OCI-LY7 (cell line): Measurements from ENCODE around the gene ANKRD42. TPM values are rescaled to one million over a fixed set of nuclear protein-coding genes. Genes with fewer than 3 reads are reported as not detected.

Experiments
- BruUV-seq: library from RNA; stranded (reverse); fragments of 400-500 nt; replicated peaks from 2 replicates; lab custom pipeline; 2021; lab: Mats Ljungman, UMichigan
- CTCF ChIA-PET: fragments of 300-600 bp; sonication (Branson Sonifier 250); formaldehyde crosslinking; loops from one replicate; lab custom pipeline; 2022; ENCODE audit warnings: antibody characterized with exemption; ENCODE audit not compliant: unreplicated experiment; lab: Charles Lee
- POLR2A ChIA-PET: fragments of 300-600 bp; sonication (Branson Sonifier 250); formaldehyde crosslinking; loops from one replicate; lab custom pipeline; 2022; ENCODE audit warnings: antibody characterized with exemption; lab: Charles Lee
- DNase-seq: peaks from one replicate; pipeline ENCODE4 v3.0.0-alpha.2; 2015; ENCODE audit warnings: low spot score
- H2AFZ ChIP-seq: fragments of 200-600 bp; sonication (generic), shearing (Covaris generic); 2 replicates; pipeline ENCODE4 v1.6.1; 2014; ENCODE audit warnings: mild to moderate bottlenecking, antibody characterized with exemption, low read length, moderate library complexity
- H3K27ac ChIP-seq: fragments of 200-600 bp; sonication (generic); 2 replicates; pipeline ENCODE4 v1.5.1; 2014; ENCODE audit warnings: mixed run types, low read depth, mild to moderate bottlenecking, moderate library complexity, low read length, inconsistent platforms; ENCODE audit not compliant: poor library complexity, severe bottlenecking
- H3K36me3 ChIP-seq: fragments of 200-600 bp; sonication (generic); 2 replicates; pipeline ENCODE4 v1.6.1; 2014; ENCODE audit warnings: mild to moderate bottlenecking, antibody characterized with exemption, low read length, moderate library complexity, mixed read lengths; ENCODE audit not compliant: insufficient read depth
- H3K4me1 ChIP-seq: fragments of 200-600 bp; sonication (generic); 2 replicates; pipeline ENCODE4 v1.5.1; 2014; ENCODE audit warnings: mild to moderate bottlenecking, low read length; ENCODE audit not compliant: insufficient read depth, poor library complexity, severe bottlenecking
- H3K4me2 ChIP-seq: fragments of 200-600 bp; sonication (generic); 2 replicates; pipeline ENCODE4 v1.6.1; 2014; ENCODE audit warnings: mild to moderate bottlenecking, low read length
- H3K4me3 ChIP-seq: fragments of 200-600 bp; sonication (generic); 2 replicates; pipeline ENCODE4 v1.5.1; 2014; ENCODE audit warnings: mild to moderate bottlenecking, low read depth, low read length; ENCODE audit not compliant: poor library complexity, severe bottlenecking
- H3K79me2 ChIP-seq: fragments of 200-600 bp; sonication (generic); 2 replicates; pipeline ENCODE4 v1.6.1; 2016; ENCODE audit warnings: low read depth, mild to moderate bottlenecking, low read length, moderate library complexity, mixed read lengths; ENCODE audit not compliant: insufficient read depth
- H3K9me2 ChIP-seq: fragments of 200-600 bp; sonication (generic); 2 replicates; pipeline ENCODE4 v1.6.1; 2016; ENCODE audit warnings: mild to moderate bottlenecking, low read length, mixed read lengths; ENCODE audit not compliant: insufficient read depth
- H3K9me3 ChIP-seq: fragments of 200-600 bp; sonication (generic); 2 replicates; pipeline ENCODE4 v1.6.1; 2014; ENCODE audit warnings: mild to moderate bottlenecking, mixed run types, low read length, mixed read lengths
- H4K20me1 ChIP-seq: fragments of 200-600 bp; sonication (generic); 2 replicates; pipeline ENCODE4 v1.6.1; 2014; ENCODE audit warnings: mild to moderate bottlenecking, antibody characterized with exemption, low read length, moderate library complexity, mixed read lengths; ENCODE audit not compliant: insufficient read depth
- EZH2phosphoT487 ChIP-seq: fragments of 200-600 bp; sonication (generic); IDR thresholded peaks from 2 replicates; pipeline ENCODE4 v1.6.1; 2018; ENCODE audit warnings: low read depth, borderline replicate concordance, mild to moderate bottlenecking, mixed run types, antibody characterized with exemption, low read length, moderate library complexity, mixed read lengths
- intact Hi-C: fragments of 100-400 bp; cut with micrococcal nuclease; formaldehyde crosslinking; loops from one replicate; pipeline ENCODE4 v1.10.0; 2022; ENCODE audit not compliant: unreplicated experiment
- total RNA-seq, 2 experiments: library from RNA; depleted of rRNA in 1 of 2; stranded (reverse); fragments of >200 nt in 1 of 2; shearing (Covaris generic) in 1 of 2; gene quantifications; 2 replicates each; pipeline ENCODE4 v1.2.3, GENCODE V29; 2014 to 2022
- TF ChIP-seq, protein P1 (sequence below): fragments of 200-600 bp; sonication (generic); conservative IDR thresholded peaks from 2 replicates; pipeline ENCODE4 v1.5.1; 2014; ENCODE audit warnings: mild to moderate bottlenecking, antibody characterized with exemption, low read length, moderate library complexity, mixed read lengths

The ANKRD42 gene
- total RNA-seq, 2 experiments from 2014 or later: 2.2 to 3.3 TPM

DNA sequence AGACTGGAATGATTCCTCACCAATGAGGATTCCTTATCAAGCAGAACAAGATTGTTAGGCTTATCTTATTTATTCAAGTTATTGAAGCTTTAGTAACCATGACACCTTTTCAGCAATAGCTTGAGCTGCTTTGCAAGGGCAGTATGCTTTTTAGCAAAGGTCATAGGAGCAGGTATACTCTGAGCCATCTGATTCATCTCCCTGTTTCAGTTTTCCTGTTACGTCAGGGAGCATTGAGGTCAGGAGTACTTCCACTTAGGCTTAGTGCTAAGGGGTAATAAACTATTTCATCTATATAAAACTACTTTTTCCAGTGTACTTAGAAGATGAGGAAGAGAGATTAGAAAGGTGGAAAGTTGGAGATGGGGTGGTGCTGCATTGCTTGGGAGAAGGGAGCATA, 17.7 kb upstream of the ANKRD42 start:
- Histone ChIP-seq H3K79me2 (peaks cover 93% of the 10 kb centered on the region), H3K4me2 (no peak overlapping the region), H4K20me1 (peaks cover 31% of the 10 kb centered on the region), H3K9me3 (no peaks in the 10 kb centered on the region), H3K27ac (no peak overlapping the region), H3K9me2 (no peaks in the 10 kb centered on the region), H3K36me3 (peaks cover 99% of the 10 kb centered on the region), H3K4me1 (peaks cover 34% of the 10 kb centered on the region), H3K4me3 (no peak overlapping the region), H2AFZ (no peak overlapping the region)
- intact Hi-C loops: no loop called here
- POLR2A ChIA-PET: interaction anchor here (2.2 kb wide), 1 partner anchor 13 kb away, joined by 7 read pairs; no protein-coding TSS in a partner anchor
- BruUV-seq: no TSS peak
- TF ChIP-seq EZH2phosphoT487: no peak
- TF ChIP-seq, protein P1, sequence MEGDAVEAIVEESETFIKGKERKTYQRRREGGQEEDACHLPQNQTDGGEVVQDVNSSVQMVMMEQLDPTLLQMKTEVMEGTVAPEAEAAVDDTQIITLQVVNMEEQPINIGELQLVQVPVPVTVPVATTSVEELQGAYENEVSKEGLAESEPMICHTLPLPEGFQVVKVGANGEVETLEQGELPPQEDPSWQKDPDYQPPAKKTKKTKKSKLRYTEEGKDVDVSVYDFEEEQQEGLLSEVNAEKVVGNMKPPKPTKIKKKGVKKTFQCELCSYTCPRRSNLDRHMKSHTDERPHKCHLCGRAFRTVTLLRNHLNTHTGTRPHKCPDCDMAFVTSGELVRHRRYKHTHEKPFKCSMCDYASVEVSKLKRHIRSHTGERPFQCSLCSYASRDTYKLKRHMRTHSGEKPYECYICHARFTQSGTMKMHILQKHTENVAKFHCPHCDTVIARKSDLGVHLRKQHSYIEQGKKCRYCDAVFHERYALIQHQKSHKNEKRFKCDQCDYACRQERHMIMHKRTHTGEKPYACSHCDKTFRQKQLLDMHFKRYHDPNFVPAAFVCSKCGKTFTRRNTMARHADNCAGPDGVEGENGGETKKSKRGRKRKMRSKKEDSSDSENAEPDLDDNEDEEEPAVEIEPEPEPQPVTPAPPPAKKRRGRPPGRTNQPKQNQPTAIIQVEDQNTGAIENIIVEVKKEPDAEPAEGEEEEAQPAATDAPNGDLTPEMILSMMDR: no peak
- no peak for DNase-seq
- CTCF ChIA-PET: no interaction called here

DNA sequence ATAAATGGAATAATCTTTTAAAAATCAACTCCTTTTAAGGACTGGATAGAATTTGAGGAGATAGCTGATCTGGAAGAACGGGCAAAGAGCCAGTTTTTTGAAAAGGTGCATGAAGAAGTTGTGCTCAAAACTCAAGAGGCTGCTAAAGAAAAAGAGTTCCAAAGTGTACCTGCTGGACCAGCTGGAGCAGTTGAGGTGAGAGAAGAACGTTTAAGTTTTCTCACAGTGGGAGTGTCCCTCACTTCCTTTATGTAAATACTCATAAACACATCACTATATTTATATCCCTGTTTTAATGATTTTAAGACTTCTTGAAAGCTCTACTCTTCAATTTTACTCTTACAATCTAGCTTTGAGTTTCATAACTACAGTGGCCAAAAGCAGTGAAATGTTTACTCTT, 11.7 kb upstream of the ANKRD42 start:
- Histone ChIP-seq H3K27ac (no peak overlapping the region), H3K36me3 (peaks cover 99% of the 10 kb centered on the region), H3K9me3 (no peaks in the 10 kb centered on the region), H4K20me1 (peaks cover 15% of the 10 kb centered on the region; the same call in 1 of the 2 replicates), H3K4me1 (peaks cover 4% of the 10 kb centered on the region), H3K4me2 (no peak overlapping the region), H3K9me2 (no peaks in the 10 kb centered on the region), H2AFZ (no peak overlapping the region), H3K79me2 (peaks cover 78% of the 10 kb centered on the region), H3K4me3 (no peak overlapping the region)
- no peak for DNase-seq
- TF ChIP-seq, protein P1: no peak
- TF ChIP-seq EZH2phosphoT487: no peak
- CTCF ChIA-PET: no interaction called here
- no TSS peak for BruUV-seq
- POLR2A ChIA-PET: interaction anchor here (0.7 to 1.4 kb wide), 5 partner anchors 16 to 661 kb away, joined by 3 to 5 read pairs (median 4); no protein-coding TSS in a partner anchor
- intact Hi-C loops: no loop called here

DNA sequence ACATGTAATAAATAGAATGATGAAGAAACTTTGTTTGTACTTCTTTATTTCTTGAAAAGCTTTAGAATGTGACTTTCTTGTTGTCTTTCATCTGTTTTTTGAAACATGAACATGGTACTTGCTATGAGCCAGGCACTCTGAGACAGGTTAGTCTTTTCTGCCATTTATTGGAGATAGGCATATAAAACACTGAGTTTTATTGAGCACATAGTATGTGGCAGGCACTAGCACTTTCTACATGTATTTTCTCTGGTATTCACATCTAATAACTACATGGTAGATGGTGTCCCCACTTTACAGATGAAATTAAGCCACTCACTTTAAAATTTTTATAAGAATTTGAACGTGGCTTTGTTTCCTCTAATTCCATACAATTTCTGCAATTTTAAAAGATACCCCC, 7.7 kb upstream of the ANKRD42 start:
- Histone ChIP-seq H3K27ac (no peak overlapping the region), H4K20me1 (0 out of 2 replicates have a peak, but pooled peaks cover 7% of the 10 kb centered on the region), H2AFZ (no peak overlapping the region), H3K4me2 (no peak overlapping the region), H3K36me3 (peaks cover 88% of the 10 kb centered on the region), H3K79me2 (peaks cover 46% of the 10 kb centered on the region; the same call in 1 of the 2 replicates), H3K4me1 (peaks cover 2% of the 10 kb centered on the region), H3K9me3 (no peaks in the 10 kb centered on the region), H3K9me2 (no peaks in the 10 kb centered on the region), H3K4me3 (no peak overlapping the region)
- intact Hi-C loops: no loop called here
- DNase-seq: no peak
- no TSS peak for BruUV-seq
- POLR2A ChIA-PET: no interaction called here
- TF ChIP-seq, protein P1: no peak
- no peak for TF ChIP-seq EZH2phosphoT487
- CTCF ChIA-PET: no interaction called here
